ENCODE results near the gene ADAM12. TPM values are rescaled to one million over a fixed set of nuclear protein-coding genes. Genes with fewer than 3 reads are reported as not detected.

The ADAM12 gene
- total RNA-seq, 1 donor from 2014 or later, result 18.4 TPM

GRCh38 chr10:126065751-126066377 is 322.4 kb downstream of the ADAM12 start:
- TF ChIP-seq CTCF (IDR thresholded peaks at IDR 0.05; ENCODE audit: partially characterized antibody, unreplicated experiment), result no peak
- H3K27me3 Mint-ChIP-seq (ENCODE audit: unreplicated experiment), result peaks cover 8% of the 10 kb centered on the region
- peaks cover 7% of the 10 kb centered on the region for H3K4me1 Mint-ChIP-seq (ENCODE audit: low read depth, unreplicated experiment)
- H3K36me3 Mint-ChIP-seq (ENCODE audit: unreplicated experiment), result peaks cover 5% of the 10 kb centered on the region
- H3K27ac Mint-ChIP-seq (ENCODE audit: unreplicated experiment), result no peak overlapping the region
- H3K4me3 Mint-ChIP-seq (ENCODE audit: unreplicated experiment), result no peak overlapping the region
- H3K9me3 Mint-ChIP-seq (ENCODE audit: unreplicated experiment), result peaks cover 8% of the 10 kb centered on the region
- no peak for DNase-seq

GRCh38 chr10:126064512-126064911 is 323.8 kb downstream of the ADAM12 start:
- Mint-ChIP-seq H3K27ac (ENCODE audit: unreplicated experiment) (no peak overlapping the region), H3K4me1 (ENCODE audit: low read depth, unreplicated experiment) (peaks cover 14% of the 10 kb centered on the region), H3K27me3 (ENCODE audit: unreplicated experiment) (peaks cover 5% of the 10 kb centered on the region)

GRCh38 chr10:126063353-126063791 is 324.9 kb downstream of the ADAM12 start:
- peaks cover 5% of the 10 kb centered on the region for H3K36me3 Mint-ChIP-seq (ENCODE audit: unreplicated experiment)
- peaks cover 4% of the 10 kb centered on the region for H3K27me3 Mint-ChIP-seq (ENCODE audit: unreplicated experiment)
- peaks cover 8% of the 10 kb centered on the region for H3K9me3 Mint-ChIP-seq (ENCODE audit: unreplicated experiment)
- no peak overlapping the region for H3K4me3 Mint-ChIP-seq (ENCODE audit: unreplicated experiment)
- peak overlapping the region; percentile 90 for H3K27ac Mint-ChIP-seq (ENCODE audit: unreplicated experiment)
- DNase-seq, result peak; percentile 44
- H3K4me1 Mint-ChIP-seq (ENCODE audit: low read depth, unreplicated experiment), result peaks cover 22% of the 10 kb centered on the region
- no peak for TF ChIP-seq CTCF (IDR thresholded peaks at IDR 0.05; ENCODE audit: partially characterized antibody, unreplicated experiment)

More at GRCh38 chr10:126064512-126064911, 323.8 kb downstream of the ADAM12 start:
- peaks cover 5% of the 10 kb centered on the region for H3K36me3 Mint-ChIP-seq (ENCODE audit: unreplicated experiment)
- no peak for DNase-seq
- no peak for TF ChIP-seq CTCF (IDR thresholded peaks at IDR 0.05; ENCODE audit: partially characterized antibody, unreplicated experiment)
- no peak overlapping the region for H3K4me3 Mint-ChIP-seq (ENCODE audit: unreplicated experiment)
- peaks cover 8% of the 10 kb centered on the region for H3K9me3 Mint-ChIP-seq (ENCODE audit: unreplicated experiment)

- no peak overlapping the region for H3K27ac Mint-ChIP-seq (ENCODE audit: unreplicated experiment)
- H3K36me3 Mint-ChIP-seq (ENCODE audit: unreplicated experiment), result peaks cover 5% of the 10 kb centered on the region
- no peak for DNase-seq
- H3K4me3 Mint-ChIP-seq (ENCODE audit: unreplicated experiment), result no peak overlapping the region
- peaks cover 4% of the 10 kb centered on the region for H3K27me3 Mint-ChIP-seq (ENCODE audit: unreplicated experiment)
- peaks cover 8% of the 10 kb centered on the region for H3K9me3 Mint-ChIP-seq (ENCODE audit: unreplicated experiment)
- no peak for TF ChIP-seq CTCF (IDR thresholded peaks at IDR 0.05; ENCODE audit: partially characterized antibody, unreplicated experiment)
- peaks cover 27% of the 10 kb centered on the region for H3K4me1 Mint-ChIP-seq (ENCODE audit: low read depth, unreplicated experiment)
Measured at GRCh38 chr10:126062131-126063032, 325.9 kb downstream of the ADAM12 start.

Data from glutamatergic neuron (in vitro differentiated cells).